Peyer's patch (tissue), 4 donors: ENCODE measurements around the gene ATP1B1.

Experiments
- CTCF ChIP-seq, 6 experiments: fragments of 450-650 bp in 4 of 6; fragments of 200-600 bp in 2 of 6; sonication (generic) in 1 of 6; IDR thresholded peaks; one replicate each; pipeline ENCODE4 v1.5.1; 2017 to 2019; ENCODE audit warnings: antibody characterized with exemption in 6 of 6, mild to moderate bottlenecking in 3 of 6, moderate library complexity in 1 of 6
- POLR2A ChIP-seq, 2 donors: fragments of 450-650 bp; IDR thresholded peaks; one replicate each; pipeline ENCODE4 v1.5.1; 2017; ENCODE audit warnings: antibody characterized with exemption in 2 of 2, mild to moderate bottlenecking in 2 of 2, moderate library complexity in 2 of 2

- TF ChIP-seq CTCF (IDR thresholded peaks at IDR 0.05): no peak
- TF ChIP-seq POLR2A (IDR thresholded peaks at IDR 0.05): no peak
These were observed 10.5 kb downstream of the ATP1B1 start for GRCh38 chr1:169117014-169117413.
